Spleen (tissue), 3 donors: ENCODE data around the gene TEKTIP1.
A peak's percentile ranks its signal among the peaks of the same experiment; 100 is the strongest.

Experiments
- POLR2A ChIP-seq, 3 donors: fragments of 450-650 bp; IDR thresholded peaks; one replicate each; pipeline ENCODE4 v1.5.1; 2017; ENCODE audit warnings: antibody characterized with exemption in 3 of 3, mild to moderate bottlenecking in 1 of 3
- POLR2AphosphoS5 ChIP-seq, 3 donors: sonication (generic); formaldehyde crosslinking; IDR thresholded peaks; one replicate each; pipeline ENCODE4 v1.5.1; 2017; ENCODE audit warnings: antibody characterized with exemption in 3 of 3

DNA sequence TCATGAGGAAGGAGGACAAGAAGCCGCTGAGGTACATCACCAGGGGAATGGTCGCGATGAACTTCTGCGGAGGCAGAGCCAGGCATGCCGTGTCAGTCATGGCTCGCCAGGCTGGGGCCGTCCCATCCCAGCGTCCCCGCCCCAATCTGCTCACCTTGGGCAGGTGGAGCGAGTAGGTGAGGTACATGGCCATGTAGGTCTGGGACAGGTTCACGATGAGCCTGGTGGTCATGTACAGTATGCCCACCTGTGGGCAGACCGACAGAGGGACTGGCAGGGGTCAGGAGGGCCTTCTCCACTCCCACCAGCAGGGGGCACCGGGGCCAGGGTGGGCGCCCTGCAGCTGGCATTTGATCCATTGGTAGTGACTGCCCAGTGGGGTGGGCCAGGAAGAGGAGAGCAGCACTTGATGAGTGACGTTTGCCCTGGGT, 8.3 kb downstream of the TEKTIP1 start:
- TF ChIP-seq POLR2AphosphoS5 (IDR thresholded peaks at IDR 0.05) (peak; percentile 27 to 59 (median 33)), POLR2A (IDR thresholded peaks at IDR 0.05) (no peak)
